HCT116 (cell line): Measurements from ENCODE around the gene NIN. TPM values are rescaled to one million over a fixed set of nuclear protein-coding genes. Genes with fewer than 3 reads are reported as not detected.
A peak's percentile ranks its signal among the peaks of the same experiment; 100 is the strongest.

ENCODE experiments used
- ATAC-seq: fragments of 200-7000 bp; cut with Tn5 transposase; 2 replicates; pipeline ENCODE4 v1.9.1; 2020; ENCODE audit warnings: mild to moderate bottlenecking, moderate library complexity
- BruUV-seq: library from RNA; stranded (reverse); fragments of 400-500 nt; replicated peaks from 2 replicates; lab custom pipeline; 2021; lab: Mats Ljungman, UMichigan
- CTCF ChIA-PET: fragments of 300-600 bp; sonication (Branson Sonifier 250); formaldehyde crosslinking; loops from one replicate; lab custom pipeline; 2021; ENCODE audit warnings: antibody characterized with exemption; lab: Charles Lee
- POLR2A ChIA-PET: fragments of 300-600, 350-600 bp; sonication (Branson Sonifier 250); formaldehyde crosslinking; loops from one replicate; lab custom pipeline; 2021; ENCODE audit warnings: antibody characterized with exemption; lab: Charles Lee
- RAD21 ChIA-PET, 2 experiments: fragments of 300-600 bp; sonication (Branson Sonifier 250); formaldehyde crosslinking; loops; one replicate each; lab custom pipeline; 2023; ENCODE audit warnings: low total read pairs in 2 of 2; ENCODE audit not compliant: uncharacterized antibody in 2 of 2, unreplicated experiment in 2 of 2, low non-redundant PET in 1 of 2; lab: Charles Lee
- DNase-seq: peaks from one replicate; pipeline ENCODE4 v3.0.0-alpha.2; 2010; ENCODE audit warnings: low read depth, low spot score
- H2AFZ ChIP-seq: fragments of 200-600 bp; shearing (Covaris generic), sonication (generic); 2 replicates; pipeline ENCODE4 v1.6.1; 2017; ENCODE audit warnings: low read depth, mixed run types, mixed read lengths, antibody characterized with exemption, low read length; ENCODE audit not compliant: poor library complexity, severe bottlenecking
- H3K27ac ChIP-seq: 2 replicates; pipeline ENCODE4 v1.5.1; 2012; ENCODE audit warnings: low read depth, low read length
- H3K27me3 ChIP-seq: fragments of 200-600 bp; sonication (generic); 2 replicates; pipeline ENCODE4 v1.6.1; 2016; ENCODE audit warnings: mixed run types, low read length, mixed read lengths; ENCODE audit not compliant: insufficient read depth
- H3K36me3 ChIP-seq, 2 experiments: fragments of 200-500 bp in 1 of 2; fragments of 200-600 bp in 1 of 2; sonication (Bioruptor generic) in 1 of 2; sonication (generic) in 1 of 2; 2 replicates each; pipeline versions ENCODE4 v1.5.1 to v1.6.1; 2014 to 2016; ENCODE audit warnings: low read length in 2 of 2, inconsistent platforms in 1 of 2, mixed read lengths in 1 of 2, mixed run types in 1 of 2; ENCODE audit not compliant: insufficient read depth in 2 of 2, control insufficient read depth in 1 of 2
- H3K4me1 ChIP-seq, 2 experiments: fragments of 200-600 bp in 1 of 2; sonication (generic) in 1 of 2; 2 replicates each; pipeline versions ENCODE4 v1.5.1 to v1.6.1; 2012 to 2017; ENCODE audit warnings: low read length in 2 of 2, inconsistent platforms in 1 of 2, mild to moderate bottlenecking in 1 of 2, mixed read lengths in 1 of 2, mixed run types in 1 of 2, moderate library complexity in 1 of 2; ENCODE audit not compliant: insufficient read depth in 2 of 2, control insufficient read depth in 1 of 2
- H3K4me2 ChIP-seq: fragments of 200-600 bp; sonication (generic); 2 replicates; pipeline ENCODE4 v1.6.1; 2017; ENCODE audit warnings: mixed run types, low read length, mixed read lengths
- H3K4me3 ChIP-seq, 2 experiments: fragments of 200-600 bp in 1 of 2; sonication (generic) in 1 of 2; replicated peaks in 1 of 2; 2 replicates each; pipeline ENCODE4 v1.5.1; 2011 to 2016; ENCODE audit warnings: low read length in 2 of 2, control low read depth in 1 of 2, low read depth in 1 of 2, mild to moderate bottlenecking in 1 of 2, mixed read lengths in 1 of 2, mixed run types in 1 of 2
- H3K79me2 ChIP-seq: fragments of 200-600 bp; sonication (generic); 2 replicates; pipeline ENCODE4 v1.6.1; 2017; ENCODE audit warnings: mild to moderate bottlenecking, mixed run types, low read length, moderate library complexity, mixed read lengths; ENCODE audit not compliant: insufficient read depth
- H3K9ac ChIP-seq: fragments of 200-600 bp; sonication (generic); 2 replicates; pipeline ENCODE4 v1.6.1; 2016; ENCODE audit warnings: low read length, mixed read lengths
- H3K9me2 ChIP-seq: fragments of 200-600 bp; sonication (generic), shearing (Covaris generic); 2 replicates; pipeline ENCODE4 v1.6.1; 2017; ENCODE audit warnings: mixed run types, mild to moderate bottlenecking, moderate library complexity; ENCODE audit not compliant: insufficient read depth
- H3K9me3 ChIP-seq, 2 experiments: fragments of 200-500 bp in 1 of 2; fragments of 200-600 bp in 1 of 2; sonication (Bioruptor generic) in 1 of 2; sonication (generic) in 1 of 2; 2 replicates each; pipeline ENCODE4 v1.6.1; 2014 to 2017; ENCODE audit warnings: low read length in 2 of 2, mixed read lengths in 2 of 2, inconsistent platforms in 1 of 2, low read depth in 1 of 2, mild to moderate bottlenecking in 1 of 2, mixed run types in 1 of 2, moderate library complexity in 1 of 2; ENCODE audit not compliant: control insufficient read depth in 1 of 2, insufficient read depth in 1 of 2
- H4K20me1 ChIP-seq: fragments of 200-600 bp; sonication (generic), shearing (Covaris generic); 2 replicates; pipeline ENCODE4 v1.6.1; 2017; ENCODE audit warnings: mixed run types, mild to moderate bottlenecking, moderate library complexity; ENCODE audit not compliant: insufficient read depth
- CBX3 ChIP-seq: IDR thresholded peaks from 2 replicates; pipeline ENCODE4 v1.6.1; 2012; ENCODE audit warnings: low read depth
- CEBPB ChIP-seq: IDR thresholded peaks from 2 replicates; pipeline ENCODE4 v1.6.1; 2012; ENCODE audit warnings: low read depth
- CTCF ChIP-seq, 3 experiments: fragments of 200-600 bp in 1 of 3; sonication (generic) in 1 of 3; IDR thresholded peaks in 2 of 3; conservative IDR thresholded peaks in 1 of 3; 2 replicates each; pipeline ENCODE4 v1.5.1; 2012 to 2017; ENCODE audit warnings: low read depth in 2 of 3, low read length in 2 of 3, antibody characterized with exemption in 1 of 3, borderline replicate concordance in 1 of 3, control low read depth in 1 of 3, mild to moderate bottlenecking in 1 of 3, mixed read lengths in 1 of 3, mixed run types in 1 of 3, moderate library complexity in 1 of 3; ENCODE audit not compliant: insufficient read depth in 1 of 3
- EGR1 ChIP-seq: IDR thresholded peaks from 2 replicates; pipeline ENCODE4 v1.6.1; 2012; ENCODE audit warnings: low read depth
- ELF1 ChIP-seq: IDR thresholded peaks from 2 replicates; pipeline ENCODE4 v1.6.1; 2012; ENCODE audit warnings: low read depth, borderline replicate concordance
- EZH2phosphoT487 ChIP-seq: fragments of 200-600 bp; IDR thresholded peaks from 2 replicates; pipeline ENCODE4 v1.6.1; 2018; ENCODE audit warnings: antibody characterized with exemption, borderline replicate concordance
- FOSL1 ChIP-seq: IDR thresholded peaks from 2 replicates; pipeline ENCODE4 v1.6.1; 2012; ENCODE audit warnings: low read depth
- JUND ChIP-seq: IDR thresholded peaks from 2 replicates; pipeline ENCODE4 v1.6.1; 2012
- MAX ChIP-seq: IDR thresholded peaks from 2 replicates; pipeline ENCODE4 v1.6.1; 2012
- POLR2A ChIP-seq: IDR thresholded peaks from 2 replicates; pipeline ENCODE4 v1.7.0; 2011; ENCODE audit warnings: borderline replicate concordance; ENCODE audit not compliant: insufficient read depth, insufficient read length; ENCODE audit errors: extremely low read depth
- POLR2AphosphoS5 ChIP-seq: IDR thresholded peaks from 2 replicates; pipeline ENCODE4 v1.6.1; 2011; ENCODE audit warnings: mild to moderate bottlenecking, low read depth, low read length, moderate library complexity
- RAD21 ChIP-seq: IDR thresholded peaks from 2 replicates; pipeline ENCODE4 v1.6.1; 2012; ENCODE audit warnings: low read depth, mild to moderate bottlenecking
- SIN3A ChIP-seq: IDR thresholded peaks from 2 replicates; pipeline ENCODE4 v1.6.1; 2012; ENCODE audit warnings: low read depth
- SP1 ChIP-seq: IDR thresholded peaks from 2 replicates; pipeline ENCODE4 v1.6.1; 2012; ENCODE audit warnings: low read depth
- SRF ChIP-seq: IDR thresholded peaks from 2 replicates; pipeline ENCODE4 v1.6.1; 2012; ENCODE audit warnings: low read depth
- ZNF274 ChIP-seq: fragments of 200-500 bp; sonication (Bioruptor generic); IDR thresholded peaks from 2 replicates; pipeline ENCODE4 v1.6.1; 2014; ENCODE audit warnings: mild to moderate bottlenecking, low read depth, low read length, inconsistent platforms
- intact Hi-C: fragments of 100-400 bp; cut with micrococcal nuclease; formaldehyde crosslinking; loops from 2 replicates; pipeline ENCODE4 v1.10.0; 2022
- total RNA-seq: library from RNA; stranded (reverse); gene quantifications from one replicate; pipeline ENCODE4 v1.2.1, GENCODE V29; 2021; ENCODE audit not compliant: unreplicated experiment
- TF ChIP-seq, protein P1 (sequence below): IDR thresholded peaks from 2 replicates; pipeline ENCODE4 v1.6.1; 2011; ENCODE audit warnings: mild to moderate bottlenecking, low read length, moderate library complexity; ENCODE audit not compliant: insufficient replicate concordance; ENCODE audit errors: extremely low read depth
- TF ChIP-seq, protein P2 (sequence below): IDR thresholded peaks from 2 replicates; pipeline ENCODE4 v1.6.1; 2012

The NIN gene
- total RNA-seq, 1 experiment from 2014 or later: 39.6 TPM

GRCh38 chr14:50859296-50859624, 28.3 kb upstream of the NIN start:
- DNase-seq (no peak), ATAC-seq (peak; percentile 38)
- ChIA-PET POLR2A (interaction anchor here (3.0 kb wide), 1 partner anchor 13 kb away, joined by 11 read pairs; no protein-coding TSS in a partner anchor), RAD21 (interaction anchor here in 1 of 2 experiments (1.3 kb wide), 1 partner anchor 231 kb away, joined by 3 read pairs; no protein-coding TSS in a partner anchor), CTCF (interaction anchor here (1.6 to 2.2 kb wide), 2 partner anchors 9 to 31 kb away, joined by 4 to 10 read pairs; no protein-coding TSS in a partner anchor)
- Histone ChIP-seq H3K9me3 (no peaks in the 10 kb centered on the region), H3K79me2 (no peaks in the 10 kb centered on the region), H4K20me1 (no peaks in the 10 kb centered on the region), H3K27ac (no peak overlapping the region), H2AFZ (peak overlapping the region; percentile 57), H3K36me3 (no peaks in the 10 kb centered on the region), H3K4me2 (peak overlapping the region; percentile 83), H3K4me3 (peak overlapping the region in 1 of 2 experiments; percentile 51; a peak in 1 of 4 replicates), H3K9me2 (no peaks in the 10 kb centered on the region), H3K4me1 (peaks cover 10 to 12% of the 10 kb centered on the region in 2 experiments), H3K27me3 (peaks cover 5% of the 10 kb centered on the region; the same call in 1 of the 2 replicates), H3K9ac (no peak overlapping the region)
- BruUV-seq: no TSS peak
- TF ChIP-seq ZNF274 (no peak), FOSL1 (no peak), CTCF (IDR thresholded peaks at IDR 0.05 in 2 of 3, conservative IDR thresholded peaks at IDR 0.05 in 1 of 3; ENCODE audit: borderline replicate concordance in 1 of 3, insufficient read depth in 1 of 3, low read depth in 2 of 3, low read length in 2 of 3) (no peak)
- intact Hi-C loops: no loop called here

DNA sequence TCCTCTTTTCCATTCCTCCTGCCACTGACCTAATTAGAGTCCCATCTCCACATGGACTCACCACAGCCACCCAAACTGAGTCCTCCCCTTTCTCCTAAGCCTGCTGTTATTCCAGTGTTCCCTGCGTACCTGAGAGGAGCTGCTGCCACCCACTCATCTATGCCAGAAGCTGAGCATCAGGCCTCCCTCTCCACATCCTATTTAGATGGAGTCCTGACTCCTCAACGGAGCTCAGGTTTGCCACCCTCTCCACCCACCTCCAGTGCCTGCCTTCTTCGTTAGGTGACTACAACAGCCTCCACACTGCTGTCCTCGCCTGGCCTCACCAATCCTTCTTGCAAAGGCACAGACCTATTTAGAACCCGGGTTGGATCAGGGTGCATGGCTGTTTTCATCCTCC, 25.7 kb upstream of the NIN start:
- RAD21 ChIA-PET: no interaction called here
- no peaks in the 10 kb centered on the region for H4K20me1 ChIP-seq
- intact Hi-C loops: no loop called here
- no peak overlapping the region for H2AFZ ChIP-seq
- no peaks in the 10 kb centered on the region for H3K79me2 ChIP-seq
- H3K36me3 ChIP-seq: no peaks in the 10 kb centered on the region
- no peak overlapping the region for H3K9ac ChIP-seq
- peaks cover 10 to 12% of the 10 kb centered on the region in 2 experiments for H3K4me1 ChIP-seq
- H3K4me3 ChIP-seq: no peak overlapping the region
- no peak overlapping the region for H3K27ac ChIP-seq
- ATAC-seq (no peak), DNase-seq (no peak)
- peaks cover under 1% of the 10 kb centered on the region; the same call in 1 of the 2 replicates for H3K27me3 ChIP-seq
- no peak overlapping the region for H3K4me2 ChIP-seq
- POLR2A ChIA-PET: no interaction called here
- no peaks in the 10 kb centered on the region for H3K9me3 ChIP-seq
- CTCF ChIA-PET: no interaction called here
- BruUV-seq: no TSS peak
- no peaks in the 10 kb centered on the region for H3K9me2 ChIP-seq
- TF ChIP-seq EZH2phosphoT487 (no peak), CBX3 (no peak), EGR1 (no peak), POLR2A (no peak), SIN3A (no peak), FOSL1 (no peak), MAX (no peak), RAD21 (no peak), SP1 (no peak), ZNF274 (no peak), SRF (no peak), POLR2AphosphoS5 (no peak), JUND (no peak), CEBPB (no peak), ELF1 (no peak)
- TF ChIP-seq, protein P1, sequence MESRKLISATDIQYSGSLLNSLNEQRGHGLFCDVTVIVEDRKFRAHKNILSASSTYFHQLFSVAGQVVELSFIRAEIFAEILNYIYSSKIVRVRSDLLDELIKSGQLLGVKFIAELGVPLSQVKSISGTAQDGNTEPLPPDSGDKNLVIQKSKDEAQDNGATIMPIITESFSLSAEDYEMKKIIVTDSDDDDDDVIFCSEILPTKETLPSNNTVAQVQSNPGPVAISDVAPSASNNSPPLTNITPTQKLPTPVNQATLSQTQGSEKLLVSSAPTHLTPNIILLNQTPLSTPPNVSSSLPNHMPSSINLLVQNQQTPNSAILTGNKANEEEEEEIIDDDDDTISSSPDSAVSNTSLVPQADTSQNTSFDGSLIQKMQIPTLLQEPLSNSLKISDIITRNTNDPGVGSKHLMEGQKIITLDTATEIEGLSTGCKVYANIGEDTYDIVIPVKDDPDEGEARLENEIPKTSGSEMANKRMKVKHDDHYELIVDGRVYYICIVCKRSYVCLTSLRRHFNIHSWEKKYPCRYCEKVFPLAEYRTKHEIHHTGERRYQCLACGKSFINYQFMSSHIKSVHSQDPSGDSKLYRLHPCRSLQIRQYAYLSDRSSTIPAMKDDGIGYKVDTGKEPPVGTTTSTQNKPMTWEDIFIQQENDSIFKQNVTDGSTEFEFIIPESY: no peak
- TF ChIP-seq, protein P2, sequence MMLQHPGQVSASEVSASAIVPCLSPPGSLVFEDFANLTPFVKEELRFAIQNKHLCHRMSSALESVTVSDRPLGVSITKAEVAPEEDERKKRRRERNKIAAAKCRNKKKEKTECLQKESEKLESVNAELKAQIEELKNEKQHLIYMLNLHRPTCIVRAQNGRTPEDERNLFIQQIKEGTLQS: no peak
